Measurements from ENCODE around the gene SLC35D1. TPM values are rescaled to one million over a fixed set of nuclear protein-coding genes. Genes with fewer than 3 reads are reported as not detected.
"Not testable (repeated sequence)": the region's sequence is repeated elsewhere in the genome, so short reads cannot be mapped to it uniquely, and the experiment has no call there.

Gene SLC35D1
- total and polyA plus RNA-seq, 2 of the 8 experiments (the other 6 are each of a cell fraction or from before 2014, with no cell fraction given) = 1.2 to 2.7 TPM

DNA sequence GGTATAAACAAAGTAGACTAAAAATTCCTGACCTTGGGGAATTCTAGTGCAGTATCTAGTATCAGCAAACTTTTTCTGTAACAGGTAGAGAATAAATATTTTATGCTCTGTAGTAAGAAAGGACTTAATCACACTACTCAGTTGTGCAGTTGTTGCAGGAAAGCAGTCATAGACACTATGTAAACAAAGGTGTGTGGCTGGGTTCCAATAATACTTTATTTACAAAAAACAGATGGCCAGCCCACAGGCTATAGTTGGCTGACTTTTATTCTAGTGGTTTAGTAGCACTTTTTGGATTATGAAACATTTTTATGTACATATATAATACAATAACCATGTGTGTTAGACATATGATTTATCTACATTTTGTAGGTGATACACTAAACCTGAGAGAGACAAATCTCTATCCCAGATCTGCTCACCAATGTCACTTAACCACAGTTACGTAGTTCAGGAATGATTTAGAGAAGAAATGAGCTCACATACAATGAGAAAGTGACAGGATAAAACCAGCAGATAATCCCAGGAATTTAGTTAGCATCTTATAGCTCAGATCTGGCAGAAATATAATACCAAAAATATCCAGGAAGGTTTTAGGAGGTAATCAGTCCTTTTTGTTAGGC is 73.1 kb downstream of the SLC35D1 start (continued):
- TF ChIP-seq HDAC2 (IDR thresholded peaks at IDR 0.05; ENCODE audit: borderline replicate concordance in 1 of 2, low read depth in 2 of 2, low read length in 2 of 2) = no peak

DNA sequence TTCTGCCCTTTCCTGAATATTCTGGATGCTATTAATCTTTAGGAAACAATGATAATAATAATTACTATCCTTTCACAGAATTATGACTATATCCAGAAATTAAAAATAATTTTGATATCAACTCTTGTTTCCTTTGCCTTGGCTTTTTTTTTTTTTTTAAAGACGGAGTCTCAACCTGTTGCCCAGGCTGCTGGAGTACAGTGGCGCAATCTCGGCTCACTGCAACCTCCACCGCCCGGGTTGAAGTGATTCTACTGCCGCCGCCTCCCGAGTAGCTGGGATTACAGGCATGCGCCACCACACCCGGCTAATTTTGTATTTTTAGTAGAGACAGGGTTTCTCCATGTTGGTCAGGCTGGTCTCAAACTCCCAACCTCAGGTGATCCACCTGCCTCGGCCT is 74.3 kb downstream of the SLC35D1 start:
- H3K4me2 ChIP-seq (ENCODE audit: insufficient read depth in 1 of 2, low read depth in 2 of 2, low read length in 2 of 2); H3K4me1 ChIP-seq (replicated peaks in 1 of 4; ENCODE audit: control insufficient read depth in 3 of 4, insufficient read depth in 4 of 4, low read length in 3 of 4); H2AFZ ChIP-seq (ENCODE audit: low read length); H2BK5ac ChIP-seq (ENCODE audit: low read depth, low read length); H3K23ac ChIP-seq (ENCODE audit: insufficient read length); H3K9me3 ChIP-seq (ENCODE audit: insufficient read depth in 2 of 2, low read depth in 1 of 2, low read length in 1 of 2); H4K91ac ChIP-seq (replicated peaks; ENCODE audit: insufficient read length, low read length); H2BK20ac ChIP-seq (ENCODE audit: low read length); FAIRE-seq; POLR2A ChIA-PET (ENCODE audit: partially characterized antibody); H3K79me1 ChIP-seq (ENCODE audit: low read depth, low read length); H3K23me2 ChIP-seq (ENCODE audit: low read depth, low read length); H2AK5ac ChIP-seq (ENCODE audit: low read depth, low read length); H3K18ac ChIP-seq (ENCODE audit: extremely low read depth, low read length); DNase-seq (ENCODE audit: low read depth in 1 of 2, low spot score in 2 of 2); H3K14ac ChIP-seq (ENCODE audit: insufficient read length); H2BK12ac ChIP-seq (ENCODE audit: low read depth, low read length); H2BK15ac ChIP-seq (ENCODE audit: low read length); H4K20me1 ChIP-seq (replicated peaks in 1 of 2; ENCODE audit: control insufficient read depth in 1 of 2, insufficient read depth in 2 of 2, low read length in 2 of 2); H2BK120ac ChIP-seq (replicated peaks; ENCODE audit: low read depth, low read length); H3K27me3 ChIP-seq (replicated peaks in 1 of 4; ENCODE audit: control insufficient read depth in 3 of 4, extremely low read depth in 1 of 4, insufficient read depth in 3 of 4, low read length in 3 of 4); H3K27ac ChIP-seq (ENCODE audit: low read depth, low read length); H3K4me3 ChIP-seq (ENCODE audit: extremely low read depth in 1 of 4, insufficient read depth in 2 of 4, low read depth in 3 of 4, low read length in 4 of 4); H3K56ac ChIP-seq (replicated peaks; ENCODE audit: insufficient read length, low read depth, low read length); H3K4ac ChIP-seq (replicated peaks; ENCODE audit: insufficient read length, low read depth, low read length); H3K9ac ChIP-seq (replicated peaks in 1 of 4; ENCODE audit: extremely low read depth in 1 of 4, low read depth in 3 of 4, low read length in 3 of 4); H4K5ac ChIP-seq (ENCODE audit: insufficient read length, low read depth, low read length); H3K79me2 ChIP-seq (ENCODE audit: control insufficient read depth in 1 of 2, insufficient read depth in 2 of 2, low read length in 2 of 2); H4K8ac ChIP-seq (ENCODE audit: extremely low read depth, insufficient read depth, low read length): not testable (repeated sequence)
- 98% methylated on average over 10 of the region's 11 CpGs; no CpG with 5 or more reads in 1 of the 2 experiments for WGBS, 2 experiments (ENCODE audit: extremely low coverage in 1 of 2, insufficient coverage in 1 of 2, insufficient read length in 1 of 2, insufficient replicate concordance in 2 of 2, low coverage in 1 of 2, low lambda C conversion rate in 2 of 2, missing lambda C conversion rate in 1 of 2)
- H3K36me3 ChIP-seq (ENCODE audit: control insufficient read depth in 2 of 4, insufficient read depth in 4 of 4, low read length in 3 of 4) = peaks cover 6 to 70% (median 24%) of the 10 kb centered on the region in 4 experiments
- CTCF ChIA-PET (ENCODE audit: partially characterized antibody) = interaction anchor here (1.3 to 2.2 kb wide), 3 partner anchors 16 to 232 kb away, joined by 3 to 7 read pairs (median 7); no protein-coding TSS in a partner anchor
